HG03196 (cell line): ENCODE results near the gene CBX2.

Source experiments
- ATAC-seq: cut with Tn5 transposase; IDR thresholded peaks from one replicate; pipeline ENCODE4 v1.9.1; 2021; ENCODE audit not compliant: unreplicated experiment

The CBX2 gene

DNA sequence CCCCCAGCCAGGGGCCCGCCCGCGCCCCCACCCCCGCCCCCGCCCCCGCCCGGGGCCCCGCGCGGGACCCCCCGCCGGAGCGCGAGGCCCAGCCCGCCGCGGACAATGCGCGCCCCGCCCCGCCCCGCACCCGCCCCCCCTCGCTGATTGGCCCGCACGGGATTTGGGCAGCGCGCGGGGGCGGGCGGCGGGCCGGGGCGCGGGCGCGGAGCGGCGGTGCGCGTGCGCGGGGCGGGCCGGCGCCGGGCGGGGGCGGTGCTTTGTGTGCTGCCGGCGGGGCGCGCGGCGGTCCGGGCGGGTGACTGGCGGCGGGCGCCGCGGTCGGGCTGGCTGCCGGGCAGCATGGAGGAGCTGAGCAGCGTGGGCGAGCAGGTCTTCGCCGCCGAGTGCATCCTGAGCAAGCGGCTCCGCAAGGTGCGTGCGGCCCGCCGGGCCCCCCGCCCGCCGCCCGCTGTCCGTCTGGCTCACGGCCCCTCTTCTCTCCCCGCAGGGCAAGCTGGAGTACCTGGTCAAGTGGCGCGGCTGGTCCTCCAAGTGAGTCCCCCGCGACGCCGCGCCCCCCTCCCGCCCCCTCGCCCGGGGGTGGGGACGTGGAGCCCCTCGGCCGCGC is at the start of gene CBX2:
Gene CBX2 (plus strand): TSS at position 255 of the 610 bp plus-strand sequence. CDS start 88 bp downstream, at position 343.
- peak; percentile 63 for ATAC-seq

DNA sequence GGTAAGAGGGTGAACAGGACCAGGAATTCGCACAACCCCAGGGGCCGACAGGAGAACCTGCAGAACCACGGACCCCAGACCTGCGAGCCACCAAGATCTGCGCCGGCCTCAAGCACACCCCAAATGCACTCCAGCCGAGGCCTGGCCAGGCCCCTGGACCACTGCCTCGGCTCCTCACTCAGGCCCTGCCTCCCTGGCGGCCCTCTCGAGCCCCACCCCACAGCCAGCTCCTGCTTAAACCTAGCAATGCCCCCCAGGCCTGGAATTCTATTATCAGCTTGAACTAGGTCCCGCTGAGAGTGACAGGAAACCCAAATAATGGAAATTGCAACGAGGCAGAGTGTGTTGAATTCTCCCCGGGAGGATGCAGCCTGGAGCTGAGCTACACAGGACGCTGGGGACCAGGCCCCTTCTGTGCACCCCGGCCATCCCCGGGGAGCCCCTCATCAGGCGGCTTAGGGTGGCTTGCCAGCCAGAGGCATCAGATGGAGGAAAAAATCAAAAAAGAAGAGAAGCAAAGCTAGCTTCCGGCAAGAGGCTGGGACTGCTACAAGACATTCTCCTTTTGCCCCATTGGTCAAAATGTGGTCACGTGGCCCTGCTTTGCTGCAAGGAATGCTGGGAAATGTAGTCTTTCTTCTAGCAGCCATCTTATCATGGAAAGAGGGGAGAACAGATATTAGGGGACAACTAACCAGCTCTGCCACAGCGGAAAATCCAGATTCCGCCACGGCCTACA is 49.6 kb upstream of the CBX2 start:
- ATAC-seq = no peak

DNA sequence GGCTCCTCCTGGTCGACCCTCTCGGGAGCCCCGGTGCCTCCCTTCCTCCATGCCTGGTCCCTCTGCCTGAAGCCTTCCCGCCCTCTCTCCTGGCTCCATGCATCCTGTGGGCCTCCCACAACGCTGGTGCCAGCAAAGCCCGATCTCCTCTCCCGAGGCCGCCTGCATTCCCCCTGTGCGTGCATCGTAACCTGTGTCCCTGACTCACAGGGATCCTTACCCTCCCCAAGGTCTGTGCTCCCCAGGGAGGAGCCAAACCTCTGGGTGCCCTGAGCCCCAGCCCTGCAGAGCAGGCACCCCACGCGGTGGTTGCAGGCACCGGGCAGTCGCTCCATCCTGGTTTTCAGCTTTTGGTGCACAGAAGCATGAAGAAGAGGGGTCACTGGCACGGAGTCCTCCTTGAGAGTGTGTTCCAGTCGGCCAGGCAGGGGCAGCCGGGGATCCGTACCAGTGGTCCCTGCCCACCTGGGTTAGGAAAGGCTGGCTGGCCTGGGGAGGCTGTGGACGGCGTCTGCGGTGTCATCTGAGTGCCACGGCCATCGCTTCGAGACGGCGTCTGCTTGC is 49.0 kb upstream of the CBX2 start:
- no peak for ATAC-seq

DNA sequence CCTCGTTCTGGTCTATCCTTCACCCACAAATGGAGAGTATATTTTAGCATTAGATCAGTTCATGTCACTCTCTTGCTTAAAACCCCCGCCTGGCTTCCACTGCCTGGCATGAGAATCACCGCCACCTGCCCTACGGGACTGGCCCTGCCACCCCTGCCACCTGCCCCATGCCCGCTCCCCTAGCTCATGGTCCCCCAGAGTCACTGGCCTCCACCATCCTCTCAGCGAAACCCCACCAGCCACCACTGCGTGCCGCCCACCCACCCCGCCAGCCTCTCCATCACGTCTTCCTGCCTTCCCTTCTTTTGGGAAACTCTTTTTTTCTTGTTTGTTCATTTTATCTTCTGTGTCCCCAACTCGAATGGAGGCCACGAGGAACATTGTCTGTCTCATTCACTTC is 48.2 kb upstream of the CBX2 start:
- ATAC-seq = no peak

DNA sequence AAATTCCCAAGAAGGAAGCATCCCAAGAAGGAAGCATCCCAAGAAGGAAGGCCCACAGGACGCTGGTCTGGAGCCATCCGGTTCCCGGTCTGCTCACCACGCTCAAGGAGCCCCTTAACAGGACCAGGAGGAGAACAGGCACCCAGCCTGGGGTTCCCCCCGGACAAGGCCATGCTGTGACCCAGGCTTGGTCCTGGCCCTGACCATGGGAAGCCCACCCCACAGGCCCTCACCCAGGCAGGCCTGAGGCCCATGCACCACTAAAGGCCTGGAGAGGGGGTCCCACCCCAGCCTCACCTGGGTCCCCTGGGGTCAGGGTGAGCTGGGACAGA is 47.5 kb upstream of the CBX2 start:
- no peak for ATAC-seq

DNA sequence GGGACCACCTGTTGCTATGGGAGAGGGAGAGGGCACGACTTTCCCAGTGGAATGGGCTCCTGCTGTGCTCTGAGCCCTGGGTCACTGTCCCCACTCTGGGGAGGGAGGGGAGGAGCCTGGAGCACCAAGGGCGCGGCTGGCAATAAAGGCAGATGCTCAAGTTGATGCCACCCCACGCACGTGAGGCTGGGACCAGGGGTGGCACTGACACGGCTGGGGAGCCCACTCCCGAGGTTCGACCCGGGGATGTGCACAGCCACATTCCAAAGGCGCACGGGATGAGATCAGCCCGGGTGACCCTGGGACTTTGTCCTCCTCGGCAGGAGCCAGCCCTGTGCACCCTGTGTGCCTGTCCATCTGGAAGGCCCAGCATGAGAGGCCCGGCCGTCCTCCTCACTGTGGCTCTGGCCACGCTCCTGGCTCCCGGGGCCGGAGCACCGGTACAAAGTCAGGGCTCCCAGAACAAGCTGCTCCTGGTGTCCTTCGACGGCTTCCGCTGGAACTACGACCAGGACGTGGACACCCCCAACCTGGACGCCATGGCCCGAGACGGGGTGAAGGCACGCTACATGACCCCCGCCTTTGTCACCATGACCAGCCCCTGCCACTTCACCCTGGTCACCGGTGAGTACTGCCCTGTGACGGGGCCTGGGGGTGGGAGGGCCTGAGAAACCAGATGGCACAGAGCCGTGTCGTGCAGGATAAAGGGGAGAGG is 47.0 kb upstream of the CBX2 start, which contains the start of gene ENPP7:
Gene ENPP7 (plus strand): TSS at position 175 of the 715 bp plus-strand sequence. CDS start 197 bp downstream, at position 372.
- ATAC-seq = no peak

DNA sequence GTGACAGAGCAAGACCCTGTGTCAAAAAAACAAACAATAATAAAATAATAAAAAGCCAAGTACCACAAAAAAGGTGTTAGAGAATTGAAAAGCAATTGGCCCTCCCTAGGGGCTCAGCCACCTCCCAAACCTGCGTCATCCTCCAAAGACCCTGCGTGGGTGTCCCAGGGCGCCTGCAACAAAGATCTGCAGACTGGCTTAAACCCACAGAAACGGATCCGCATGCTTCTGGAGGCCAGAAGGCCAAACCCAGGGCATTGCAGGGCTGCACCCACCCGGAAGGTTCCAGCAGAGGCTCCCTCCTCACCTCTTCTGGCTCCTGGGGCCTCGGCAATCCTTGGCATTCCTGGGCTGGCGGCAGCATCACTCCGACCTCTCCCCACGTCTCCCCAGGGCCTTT is 45.7 kb upstream of the CBX2 start:
- no peak for ATAC-seq

DNA sequence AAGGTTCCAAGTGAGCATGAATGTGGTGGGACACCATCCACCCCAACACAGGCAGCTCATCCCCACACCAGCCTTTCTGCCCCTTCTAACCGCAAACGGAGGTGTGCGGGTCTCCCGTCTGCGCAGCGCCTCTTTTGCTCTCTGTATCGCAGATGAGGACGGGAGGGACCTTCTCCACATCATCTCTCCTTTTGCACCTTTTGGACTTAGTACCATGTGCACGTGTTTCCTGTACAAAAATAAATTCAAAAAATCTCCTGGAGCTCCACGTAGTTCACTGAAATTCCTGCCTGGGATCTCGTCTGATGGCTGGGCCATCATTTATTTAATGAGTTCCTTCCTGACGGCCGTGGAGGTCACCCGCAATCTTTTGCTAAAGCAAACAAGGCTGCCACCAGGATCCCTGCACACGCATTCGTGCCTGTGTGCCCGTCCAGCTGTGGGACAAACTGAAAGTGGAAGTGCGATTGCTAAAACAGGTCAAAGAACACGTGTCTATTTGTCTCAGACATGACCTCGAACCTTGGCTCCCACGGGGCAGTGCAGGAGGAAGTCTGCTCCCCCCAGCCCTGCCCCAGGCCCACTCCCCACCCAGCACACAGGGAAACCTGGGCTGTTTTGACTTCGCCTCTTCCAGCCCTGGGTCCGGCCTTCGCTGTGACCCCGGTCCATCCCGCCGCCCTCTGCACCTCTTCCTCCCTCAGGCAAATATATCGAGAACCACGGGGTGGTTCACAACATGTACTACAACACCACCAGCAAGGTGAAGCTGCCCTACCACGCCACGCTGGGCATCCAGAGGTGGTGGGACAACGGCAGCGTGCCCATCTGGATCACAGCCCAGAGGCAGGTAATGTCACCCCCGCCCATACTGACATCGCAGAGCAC is 44.9 kb upstream of the CBX2 start:
- no peak for ATAC-seq

DNA sequence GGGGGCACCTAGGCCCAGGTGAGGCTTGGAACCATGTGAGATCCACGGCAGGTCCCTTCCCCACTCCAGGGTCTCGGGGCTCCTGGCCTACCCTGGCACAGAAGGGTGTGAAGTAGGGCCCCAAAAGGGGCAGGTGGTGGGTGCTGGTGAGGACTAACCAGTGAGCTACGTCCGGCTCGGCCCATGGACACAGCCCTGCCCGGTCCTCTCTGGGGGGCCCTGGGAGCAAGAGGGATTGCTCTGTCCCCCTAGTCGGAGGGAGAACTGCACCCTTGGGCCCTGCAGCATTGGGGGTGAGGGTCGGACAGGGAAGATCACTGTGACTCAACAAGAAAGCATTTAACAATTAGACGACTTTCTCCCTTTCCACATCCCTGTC is 44.3 kb upstream of the CBX2 start:
- ATAC-seq = no peak

DNA sequence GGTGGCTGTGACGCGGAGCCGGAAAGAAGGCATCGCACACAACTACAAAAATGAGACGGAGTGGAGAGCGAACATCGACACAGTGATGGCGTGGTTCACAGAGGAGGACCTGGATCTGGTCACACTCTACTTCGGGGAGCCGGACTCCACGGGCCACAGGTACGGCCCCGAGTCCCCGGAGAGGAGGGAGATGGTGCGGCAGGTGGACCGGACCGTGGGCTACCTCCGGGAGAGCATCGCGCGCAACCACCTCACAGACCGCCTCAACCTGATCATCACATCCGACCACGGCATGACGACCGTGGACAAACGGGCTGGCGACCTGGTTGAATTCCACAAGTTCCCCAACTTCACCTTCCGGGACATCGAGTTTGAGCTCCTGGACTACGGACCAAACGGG is 42.9 kb upstream of the CBX2 start:
- ATAC-seq = no peak

DNA sequence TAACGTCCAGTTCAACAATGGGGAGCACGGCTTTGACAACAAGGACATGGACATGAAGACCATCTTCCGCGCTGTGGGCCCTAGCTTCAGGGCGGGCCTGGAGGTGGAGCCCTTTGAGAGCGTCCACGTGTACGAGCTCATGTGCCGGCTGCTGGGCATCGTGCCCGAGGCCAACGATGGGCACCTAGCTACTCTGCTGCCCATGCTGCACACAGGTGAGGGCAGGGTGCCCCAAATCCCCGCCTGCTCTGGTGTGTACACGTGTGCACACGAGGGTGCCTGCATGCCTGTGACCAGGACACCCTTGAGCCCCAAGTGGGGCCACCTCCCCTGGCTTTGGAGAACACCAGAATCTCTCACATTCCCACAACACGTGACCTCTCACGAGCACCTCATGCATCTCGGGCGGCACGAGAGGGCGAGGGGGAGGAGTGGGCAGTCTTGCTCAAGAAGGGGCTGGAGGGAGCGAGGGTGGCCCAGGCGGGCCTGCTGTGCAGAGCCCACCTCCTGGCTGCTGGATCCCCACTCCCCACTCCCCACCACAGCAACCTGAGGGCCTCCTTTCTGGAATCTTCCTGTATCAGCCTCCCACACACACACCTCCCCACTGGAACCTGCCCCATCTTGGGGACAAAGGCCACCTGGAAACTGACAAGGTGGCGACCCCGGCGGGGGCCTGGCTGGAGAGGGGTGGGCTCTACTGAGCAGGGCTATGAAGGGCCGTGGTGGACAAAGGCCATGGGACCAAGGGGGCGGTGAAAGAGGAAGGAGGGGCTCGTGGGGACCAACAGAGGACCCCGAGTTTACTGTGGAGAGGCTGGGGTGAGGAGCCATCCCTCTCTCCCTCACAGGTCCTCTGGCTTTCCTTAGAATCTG is 40.7 kb upstream of the CBX2 start:
- no peak for ATAC-seq

DNA sequence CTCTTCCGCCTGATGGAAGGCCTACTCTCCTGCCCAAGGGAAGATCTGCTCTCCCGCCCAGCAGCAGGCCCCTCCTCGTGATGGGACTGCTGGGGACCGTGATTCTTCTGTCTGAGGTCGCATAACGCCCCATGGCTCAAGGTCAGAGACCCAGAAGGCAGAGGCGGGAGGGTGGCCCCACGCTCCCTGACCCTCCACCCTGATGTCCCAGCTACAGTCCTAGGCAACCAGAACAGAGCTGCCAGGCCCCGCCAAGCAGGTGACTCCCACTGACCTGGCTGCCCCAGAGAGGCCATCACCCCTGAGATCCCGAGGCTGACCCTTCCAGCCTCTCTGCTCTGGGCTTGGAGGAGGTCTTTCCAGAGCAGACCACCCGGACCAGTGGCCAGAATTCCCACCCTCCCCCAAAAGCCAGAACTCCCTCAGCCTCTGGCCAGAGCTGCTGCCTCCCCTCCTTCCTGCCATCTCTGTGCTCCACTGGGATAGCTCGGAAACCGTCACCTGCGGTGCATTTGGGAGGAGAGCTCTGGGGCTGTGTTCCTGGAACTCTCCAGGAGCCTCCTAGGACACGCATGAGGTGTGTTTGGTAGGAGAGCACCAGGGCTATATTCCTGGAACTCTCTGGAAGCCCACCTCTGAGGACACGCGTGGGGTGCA is 39.9 kb upstream of the CBX2 start:
- ATAC-seq = no peak

DNA sequence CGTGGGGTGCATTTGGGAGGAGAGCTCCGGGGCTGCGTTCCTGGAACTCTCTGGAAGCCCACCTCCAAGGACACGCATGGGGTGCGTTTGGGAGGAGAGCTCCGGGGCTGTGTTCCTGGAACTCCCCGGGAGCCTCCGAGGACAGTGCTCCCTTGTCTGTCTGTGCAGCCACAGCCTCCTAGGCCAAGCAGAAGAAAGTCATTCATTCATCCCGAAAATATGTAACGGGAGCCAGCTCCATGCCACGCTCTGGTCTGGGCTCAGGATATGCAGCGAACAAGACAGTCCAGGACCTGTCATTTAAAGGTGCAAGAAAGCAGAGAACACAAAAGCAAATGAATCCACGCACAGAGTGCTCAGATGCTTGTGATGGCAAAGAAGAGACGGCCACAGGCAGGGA is 39.3 kb upstream of the CBX2 start:
- ATAC-seq = no peak

DNA sequence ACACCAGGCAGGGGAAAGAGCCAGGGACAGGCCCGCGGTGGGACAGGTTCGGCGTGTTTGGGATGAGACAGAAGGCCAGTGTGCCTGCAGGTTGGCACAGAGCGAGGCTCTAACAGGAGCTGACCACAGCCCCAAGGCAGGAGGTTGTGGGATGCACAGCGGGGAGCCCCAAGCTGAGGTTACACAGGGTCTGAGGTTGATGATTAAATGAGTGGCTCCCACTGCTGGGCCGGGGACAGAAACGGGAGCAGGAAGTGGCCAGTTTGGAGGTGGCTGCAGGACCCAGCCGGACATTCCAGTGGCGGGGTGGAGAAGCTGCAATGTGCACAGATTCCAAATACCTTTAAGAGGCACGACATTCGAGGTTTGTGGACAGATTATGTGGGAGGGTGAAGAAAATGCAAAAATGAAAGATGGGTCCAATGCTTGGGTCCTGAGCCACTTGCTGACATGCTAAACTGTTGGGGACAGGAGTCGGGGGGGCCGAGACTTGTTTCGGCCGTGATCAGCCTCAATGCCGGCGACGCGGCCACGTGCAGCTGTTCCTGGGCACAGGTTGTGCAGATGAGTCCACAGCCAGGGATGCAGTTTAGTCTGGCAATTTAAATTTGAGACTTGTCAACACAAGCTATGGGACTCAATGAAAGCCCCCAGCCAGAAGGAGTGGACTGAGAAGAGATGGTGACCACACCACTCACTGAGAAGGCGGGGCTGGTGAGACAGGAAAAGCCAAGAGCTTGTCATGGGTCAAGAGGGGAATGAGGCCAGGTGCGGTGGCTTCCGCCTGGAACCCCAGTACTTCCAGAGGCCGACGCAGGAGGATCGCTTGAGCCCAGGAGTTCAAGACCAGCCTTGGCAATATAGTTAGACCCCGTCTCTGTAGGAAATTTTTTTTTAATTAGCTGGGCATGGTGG is 38.5 kb upstream of the CBX2 start:
- ATAC-seq = no peak

DNA sequence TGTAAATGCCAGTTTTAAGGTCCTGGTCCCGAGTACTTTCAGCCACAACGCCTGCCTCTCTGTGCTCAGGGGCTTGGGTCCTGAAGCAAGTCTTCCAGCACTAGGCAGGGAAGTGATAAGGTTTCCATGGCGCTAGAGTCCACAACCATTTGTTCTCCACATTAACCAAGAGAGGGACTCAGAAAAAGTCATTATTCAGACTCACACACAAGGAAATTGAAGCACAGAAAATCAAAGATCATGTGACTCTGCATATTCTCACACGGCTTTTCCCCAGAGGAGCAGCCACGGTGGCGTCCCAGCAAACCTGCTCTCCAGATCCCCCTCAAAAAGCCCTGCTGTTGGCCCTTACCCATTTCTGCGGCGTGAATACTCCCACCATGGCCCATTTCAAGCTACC is 37.5 kb upstream of the CBX2 start:
- ATAC-seq = no peak

DNA sequence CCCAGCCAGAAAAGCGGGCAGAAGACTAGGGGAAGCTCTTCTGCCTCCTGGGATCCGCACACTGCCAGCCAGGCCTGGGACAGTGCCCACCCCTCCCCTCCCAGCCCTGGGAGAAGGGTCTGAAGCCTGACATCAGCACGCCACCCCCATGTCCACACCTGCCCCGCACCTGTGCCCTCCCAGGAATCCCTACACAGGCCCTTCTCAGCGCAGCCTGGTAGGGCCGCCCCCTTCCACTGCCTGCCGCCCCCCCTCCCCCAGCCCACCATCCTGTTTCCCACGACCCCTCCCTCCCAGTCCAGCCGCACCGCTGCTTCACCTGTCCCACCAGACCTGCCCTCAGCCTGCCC is 36.6 kb upstream of the CBX2 start:
- ATAC-seq = no peak

DNA sequence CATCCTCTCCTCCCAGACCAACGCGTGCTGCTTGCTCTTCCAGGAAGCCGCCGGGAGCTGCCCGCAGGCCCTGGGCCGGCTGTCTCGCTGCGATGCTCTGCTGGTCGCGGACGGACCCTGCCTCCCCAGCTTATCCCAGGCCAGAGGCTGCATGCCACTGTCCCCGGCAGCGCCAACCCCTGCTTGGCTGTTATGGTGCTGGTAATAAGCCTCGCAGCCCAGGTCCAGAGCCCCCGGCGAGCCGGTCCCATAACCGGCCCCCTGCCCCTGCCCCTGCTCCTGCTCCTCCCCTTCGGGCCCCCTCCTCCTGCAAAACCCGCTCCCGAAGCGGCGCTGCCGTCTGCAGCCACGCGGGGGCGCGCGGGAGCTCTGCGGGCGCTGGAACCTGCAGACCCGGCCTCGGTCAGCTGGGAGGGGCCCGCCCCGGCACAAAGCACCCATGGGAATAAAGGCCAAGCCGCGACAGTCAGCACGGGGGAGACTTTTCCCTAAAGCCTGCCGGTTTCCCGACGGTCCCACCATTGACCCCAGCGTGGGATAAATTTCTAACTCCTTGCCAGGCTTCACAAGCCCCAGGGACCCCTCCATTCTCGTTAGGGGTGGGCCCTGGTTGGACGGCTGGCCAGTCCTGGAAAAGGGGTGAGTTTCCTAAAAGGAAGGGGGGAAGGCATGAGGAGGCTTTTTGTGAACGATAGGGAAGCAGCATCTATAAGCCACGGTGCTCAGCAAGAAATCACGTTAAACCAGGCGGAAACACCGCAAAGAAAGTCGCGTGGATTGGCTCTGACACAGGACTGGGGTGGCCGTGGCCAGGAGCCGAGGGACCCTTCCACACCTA is 36.0 kb upstream of the CBX2 start:
- ATAC-seq = no peak

DNA sequence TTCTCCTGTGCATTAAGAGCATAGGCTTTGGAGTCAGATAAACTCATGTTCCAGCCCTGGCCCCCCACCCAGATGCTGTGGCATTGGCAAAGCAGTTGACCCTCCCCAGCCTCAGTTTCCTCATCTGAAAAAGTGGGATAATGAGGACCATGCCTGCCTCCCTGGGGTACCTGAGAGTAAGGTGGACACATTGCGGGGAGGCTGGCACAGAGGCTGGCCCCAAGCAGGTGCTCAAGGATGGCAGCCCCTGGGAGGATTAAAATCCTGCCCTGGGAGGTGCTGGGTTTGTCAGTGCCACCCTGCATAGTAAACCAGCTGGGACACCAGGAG is 35.4 kb upstream of the CBX2 start:
- no peak for ATAC-seq
